HepG2 (cell line): ENCODE results near the gene SLC7A6OS. TPM values are rescaled to one million over a fixed set of nuclear protein-coding genes. Genes with fewer than 3 reads are reported as not detected.

Experiments used
- DNMT3B ChIP-seq: conservative IDR thresholded peaks from 2 replicates; pipeline ENCODE4 v1.6.1; 2016; ENCODE audit warnings: missing biosample characterization, control low read depth
- FOSL1 ChIP-seq: sonication (generic); formaldehyde crosslinking; IDR thresholded peaks from 2 replicates; pipeline ENCODE4 v1.9.0; 2021; ENCODE audit warnings: missing genetic modification reagents, borderline replicate concordance
- HIC2 ChIP-seq: sonication (generic); formaldehyde crosslinking; IDR thresholded peaks from 2 replicates; pipeline ENCODE4 v1.9.0; 2022; ENCODE audit warnings: low read depth, missing genetic modification reagents
- HNRNPL ChIP-seq: fragments of 200-400 bp; formaldehyde crosslinking; IDR thresholded peaks from 2 replicates; pipeline ENCODE4 v1.6.1; 2017; ENCODE audit warnings: mild to moderate bottlenecking, low read depth, low read length
- HNRNPUL1 ChIP-seq: fragments of 200-400 bp; formaldehyde crosslinking; IDR thresholded peaks from 2 replicates; pipeline ENCODE4 v1.6.1; 2017; ENCODE audit warnings: low read depth, mild to moderate bottlenecking, low read length, moderate library complexity
- HOXA3 ChIP-seq: sonication (generic); formaldehyde crosslinking; IDR thresholded peaks from 2 replicates; pipeline ENCODE4 v1.5.0; 2020; ENCODE audit warnings: missing genetic modification reagents
- IKZF5 ChIP-seq: IDR thresholded peaks from 2 replicates; pipeline ENCODE4 v1.6.1; 2018; ENCODE audit warnings: missing genetic modification reagents, mild to moderate bottlenecking, missing compliant biosample characterization
- LBX2 ChIP-seq: sonication (generic); formaldehyde crosslinking; IDR thresholded peaks from 2 replicates; pipeline ENCODE4 v1.5.0; 2020; ENCODE audit warnings: missing genetic modification reagents, mild to moderate bottlenecking, borderline replicate concordance
- MLX ChIP-seq: IDR thresholded peaks from 2 replicates; pipeline ENCODE4 v1.6.1; 2016
- TGIF2 ChIP-seq: IDR thresholded peaks from 2 replicates; pipeline ENCODE4 v1.6.1; 2016; ENCODE audit warnings: control low read depth, missing compliant biosample characterization
- ZBTB25 ChIP-seq: IDR thresholded peaks from 2 replicates; pipeline ENCODE4 v1.6.1; 2018; ENCODE audit warnings: missing genetic modification reagents
- ZIK1 ChIP-seq: sonication (generic); formaldehyde crosslinking; IDR thresholded peaks from 2 replicates; pipeline ENCODE4 v1.5.0; 2020; ENCODE audit warnings: mild to moderate bottlenecking, low read depth, missing genetic modification reagents, borderline replicate concordance
- ZMAT5 ChIP-seq: sonication (generic); formaldehyde crosslinking; IDR thresholded peaks from 2 replicates; pipeline ENCODE4 v1.5.0; 2020; ENCODE audit warnings: mild to moderate bottlenecking, low read depth, missing genetic modification reagents, borderline replicate concordance
- ZNF10 ChIP-seq: sonication (generic); formaldehyde crosslinking; IDR thresholded peaks from 2 replicates; pipeline ENCODE4 v1.4.0; 2020; ENCODE audit warnings: mild to moderate bottlenecking, low read depth, missing genetic modification reagents, borderline replicate concordance
- ZNF543 ChIP-seq: sonication (generic); formaldehyde crosslinking; IDR thresholded peaks from 2 replicates; pipeline ENCODE4 v1.4.0; 2020; ENCODE audit warnings: mild to moderate bottlenecking, missing genetic modification reagents
- ZNF549 ChIP-seq: sonication (generic); formaldehyde crosslinking; IDR thresholded peaks from 2 replicates; pipeline ENCODE4 v1.5.0; 2020; ENCODE audit warnings: missing genetic modification reagents
- ZNF574 ChIP-seq: sonication (generic); formaldehyde crosslinking; IDR thresholded peaks from 2 replicates; pipeline ENCODE4 v1.4.0; 2020; ENCODE audit warnings: missing genetic modification reagents
- ZNF746 ChIP-seq: sonication (generic); formaldehyde crosslinking; IDR thresholded peaks from 2 replicates; pipeline ENCODE4 v1.8.0; 2022; ENCODE audit warnings: mild to moderate bottlenecking, missing genetic modification reagents
- ZNF775 ChIP-seq: sonication (generic); formaldehyde crosslinking; IDR thresholded peaks from 2 replicates; pipeline ENCODE4 v1.4.0; 2020; ENCODE audit warnings: missing genetic modification reagents, mild to moderate bottlenecking, moderate library complexity, borderline replicate concordance
- ZNF879 ChIP-seq: sonication (generic); formaldehyde crosslinking; IDR thresholded peaks from 2 replicates; pipeline ENCODE4 v1.8.1; 2023; ENCODE audit warnings: missing genetic modification reagents
- polyA plus RNA-seq, 8 experiments: library from polyadenylated mRNA; depleted of rRNA in 3 of 8; stranded (reverse) in 7 of 8; unstranded in 1 of 8; fragments of >200 nt; fragmentation: Illumina TruSeq in 4 of 8; extraction: Trizol in 4 of 8; gene quantifications; 2 replicates each; pipeline versions ENCODE4 v1.2.1 to v1.2.3, GENCODE V29; 2011 to 2016; ENCODE audit warnings: low read depth in 4 of 8, missing spikeins in 1 of 8, mixed read lengths in 1 of 8; ENCODE audit not compliant: insufficient read depth in 1 of 8
- total RNA-seq, 5 experiments: library from RNA; depleted of rRNA; stranded (reverse); fragments of >200 nt; fragmentation: Illumina TruSeq; extraction: Trizol; gene quantifications; 2 replicates each; pipeline ENCODE4 v1.2.3, GENCODE V29; 2016; ENCODE audit warnings: low read depth in 1 of 5

SLC7A6OS gene
- total and polyA plus RNA-seq, 2 of the 13 experiments (the other 11 are each of a cell fraction or from before 2014, with no cell fraction given): 11.2 to 21.5 TPM

- TF ChIP-seq ZNF775 (CRISPR knock-in tag): no peak
- TF ChIP-seq ZBTB25 (CRISPR knock-in tag): peak; percentile 40; the same call in 1 of the 2 replicates
- TF ChIP-seq LBX2 (CRISPR knock-in tag): peak; percentile 63; the same call in 1 of the 2 replicates
- no peak for TF ChIP-seq ZNF549 (CRISPR knock-in tag)
- TF ChIP-seq ZNF746: no peak
- TF ChIP-seq ZMAT5 (CRISPR knock-in tag): no peak
- peak; percentile 68; the same call in 1 of the 2 replicates for TF ChIP-seq ZIK1
- TF ChIP-seq ZNF543 (CRISPR knock-in tag): 0 out of 2 replicates have a peak, but pooled peaks have one; percentile 52
- peak; percentile 91 for TF ChIP-seq IKZF5 (CRISPR knock-in tag)
- no peak for TF ChIP-seq ZNF10 (CRISPR knock-in tag)
- TF ChIP-seq HNRNPL: 0 out of 2 replicates have a peak, but pooled peaks have one; percentile 72
- TF ChIP-seq MLX (CRISPR knock-in tag): peak; percentile 77; the same call in 1 of the 2 replicates
- TF ChIP-seq ZNF574 (CRISPR knock-in tag): peak; percentile 74; the same call in 1 of the 2 replicates
- TF ChIP-seq HNRNPUL1: no peak
- no peak for TF ChIP-seq FOSL1
- TF ChIP-seq HIC2 (CRISPR knock-in tag): peak; percentile 98
- TF ChIP-seq HOXA3 (CRISPR knock-in tag): peak; percentile 78
- 0 out of 2 replicates have a peak, but pooled peaks have one; percentile 42 for TF ChIP-seq DNMT3B (CRISPR knock-in tag)
- peak; percentile 89; the same call in 1 of the 2 replicates for TF ChIP-seq TGIF2 (CRISPR knock-in tag)
- no peak for TF ChIP-seq ZNF879 (CRISPR knock-in tag)
Measured at GRCh38 chr16:68257906-68258800, 52.6 kb downstream of the SLC7A6OS start (continued).
